ENCODE measurements around the gene PLAAT3.
"Not testable (repeated sequence)": the region's sequence is repeated elsewhere in the genome, so short reads cannot be mapped to it uniquely, and the experiment has no call there.

The PLAAT3 gene

GRCh38 chr11:63610604-63611394 is 3.4 kb downstream of the PLAAT3 start:
- ChIA-PET CTCF (no interaction called here), POLR2A (no interaction called here)
- TF ChIP-seq CTCF (IDR thresholded peaks at IDR 0.05; ENCODE audit: control extremely low read depth, extremely low read depth, low read depth, missing control alignments): no peak
- no peak for DNase-seq (ENCODE audit: extremely low spot score)

- ChIA-PET POLR2A (no interaction called here), CTCF (interaction anchor here (1.0 to 2.0 kb wide), 3 partner anchors 26 to 131 kb away, joined by 3 to 5 read pairs (median 3); no protein-coding TSS in a partner anchor)
- no peak for TF ChIP-seq CTCF (IDR thresholded peaks at IDR 0.05; ENCODE audit: control extremely low read depth, extremely low read depth, low read depth, missing control alignments)
- DNase-seq (ENCODE audit: extremely low spot score): no peak
Observed at GRCh38 chr11:63609971-63610580, 4.2 kb downstream of the PLAAT3 start.

GRCh38 chr11:63609536-63609935 is 4.7 kb downstream of the PLAAT3 start:
- no peak for DNase-seq (ENCODE audit: extremely low spot score)
- ChIA-PET CTCF (interaction anchor here (1.0 to 2.0 kb wide), 3 partner anchors 27 to 130 kb away, joined by 3 to 5 read pairs (median 3); no protein-coding TSS in a partner anchor), POLR2A (no interaction called here)
- no peak for TF ChIP-seq CTCF (IDR thresholded peaks at IDR 0.05; ENCODE audit: control extremely low read depth, extremely low read depth, low read depth, missing control alignments)

GRCh38 chr11:63608353-63609345 is 5.6 kb downstream of the PLAAT3 start:
- POLR2A ChIA-PET: no interaction called here
- no peak for TF ChIP-seq CTCF (IDR thresholded peaks at IDR 0.05; ENCODE audit: control extremely low read depth, extremely low read depth, low read depth, missing control alignments)
- CTCF ChIA-PET: interaction anchor here (1.0 to 2.0 kb wide), 3 partner anchors 26 to 129 kb away, joined by 3 to 5 read pairs (median 3); no protein-coding TSS in a partner anchor
- no peak for DNase-seq (ENCODE audit: extremely low spot score)

GRCh38 chr11:63603180-63603518 is 11.1 kb downstream of the PLAAT3 start:
- ChIA-PET CTCF (interaction anchor here (1.4 to 2.1 kb wide), 2 partner anchors 33 to 123 kb away, joined by 4 to 8 read pairs; no protein-coding TSS in a partner anchor), POLR2A (no interaction called here)
- no peak for TF ChIP-seq CTCF (IDR thresholded peaks at IDR 0.05; ENCODE audit: control extremely low read depth, extremely low read depth, low read depth, missing control alignments)
- no peak for DNase-seq (ENCODE audit: extremely low spot score)

GRCh38 chr11:63602290-63603179 is 11.7 kb downstream of the PLAAT3 start:
- CTCF ChIA-PET: interaction anchor here (1.4 to 2.1 kb wide), 3 partner anchors 12 to 123 kb away, joined by 3 to 8 read pairs (median 4); no protein-coding TSS in a partner anchor
- DNase-seq (ENCODE audit: extremely low spot score); POLR2A ChIA-PET: not testable (repeated sequence)

Measured in GM10248 (cell line).